KMS-11 (cell line): Measurements from ENCODE around the gene YY1.

Experiments
- H2AFZ ChIP-seq: fragments of 200-600 bp; sonication (generic); 2 replicates; pipeline ENCODE4 v1.6.1; 2016; ENCODE audit warnings: antibody characterized with exemption, mixed run types, low read depth
- H3K27ac ChIP-seq: fragments of 200-600 bp; sonication (generic); 2 replicates; pipeline ENCODE4 v1.6.1; 2016; ENCODE audit warnings: mild to moderate bottlenecking, mixed run types
- H3K27me3 ChIP-seq: fragments of 200-600 bp; sonication (generic); 2 replicates; pipeline ENCODE4 v1.6.1; 2017; ENCODE audit warnings: mild to moderate bottlenecking, low read depth, mixed run types, moderate library complexity; ENCODE audit not compliant: insufficient read depth
- H3K36me3 ChIP-seq: fragments of 200-600 bp; sonication (generic); 2 replicates; pipeline ENCODE4 v1.6.1; 2017; ENCODE audit warnings: mild to moderate bottlenecking, mixed run types; ENCODE audit not compliant: insufficient read depth
- H3K4me1 ChIP-seq: fragments of 200-600 bp; sonication (generic); 2 replicates; pipeline ENCODE4 v1.6.1; 2016; ENCODE audit warnings: mild to moderate bottlenecking, low read depth, mixed run types; ENCODE audit not compliant: poor library complexity, severe bottlenecking
- H3K4me2 ChIP-seq: fragments of 200-600 bp; sonication (generic); 2 replicates; pipeline ENCODE4 v1.7.0; 2016; ENCODE audit warnings: mild to moderate bottlenecking, mixed run types
- H3K4me3 ChIP-seq: fragments of 200-600 bp; sonication (generic); IDR thresholded peaks from 2 replicates; pipeline ENCODE4 v1.6.1; 2017; ENCODE audit warnings: low read depth, low read length, mixed read lengths; ENCODE audit not compliant: insufficient read depth
- H3K79me2 ChIP-seq: fragments of 200-600 bp; sonication (generic); 2 replicates; pipeline ENCODE4 v1.6.1; 2016; ENCODE audit warnings: low read depth, mixed run types; ENCODE audit not compliant: insufficient read depth
- H3K9ac ChIP-seq: fragments of 200-600 bp; sonication (generic); 2 replicates; pipeline ENCODE4 v1.6.1; 2016; ENCODE audit warnings: mild to moderate bottlenecking, mixed run types
- H4K20me1 ChIP-seq: fragments of 200-600 bp; sonication (generic); 2 replicates; pipeline ENCODE4 v1.6.1; 2016; ENCODE audit warnings: mild to moderate bottlenecking, mixed run types; ENCODE audit not compliant: insufficient read depth
- TF ChIP-seq, protein P1 (sequence below): fragments of 200-600 bp; sonication (generic); conservative IDR thresholded peaks from 2 replicates; pipeline ENCODE4 v1.6.1; 2017; ENCODE audit warnings: low read depth, mild to moderate bottlenecking, antibody characterized with exemption, low read length, moderate library complexity, mixed read lengths

The YY1 gene

DNA sequence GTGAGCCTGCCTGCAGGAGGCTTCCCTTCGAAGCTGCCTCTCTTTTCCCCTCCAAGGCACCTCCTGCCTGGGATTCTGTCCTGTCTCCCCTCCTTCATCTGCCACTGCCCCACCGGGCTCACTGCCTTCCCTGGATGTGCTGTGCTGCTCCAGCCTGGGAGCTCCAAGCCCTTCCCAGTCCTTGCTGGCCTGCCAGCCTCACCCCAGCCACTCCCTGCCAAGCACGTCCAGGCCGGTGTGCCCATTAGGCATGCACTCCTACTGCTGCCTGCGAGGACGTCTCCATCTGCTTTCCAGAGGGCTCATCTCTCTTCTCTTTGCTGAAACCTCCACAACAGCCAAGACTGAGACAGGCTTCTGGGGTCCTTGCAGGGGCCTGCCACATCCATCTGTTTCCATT, 75.8 kb downstream of the YY1 start:
- no peak overlapping the region for H3K4me2 ChIP-seq
- no peak overlapping the region for H3K9ac ChIP-seq
- H3K4me3 ChIP-seq: no peak overlapping the region
- H3K27ac ChIP-seq: no peak overlapping the region
- H2AFZ ChIP-seq: no peak overlapping the region
- H3K27me3 ChIP-seq: no peaks in the 10 kb centered on the region
- TF ChIP-seq, protein P1, sequence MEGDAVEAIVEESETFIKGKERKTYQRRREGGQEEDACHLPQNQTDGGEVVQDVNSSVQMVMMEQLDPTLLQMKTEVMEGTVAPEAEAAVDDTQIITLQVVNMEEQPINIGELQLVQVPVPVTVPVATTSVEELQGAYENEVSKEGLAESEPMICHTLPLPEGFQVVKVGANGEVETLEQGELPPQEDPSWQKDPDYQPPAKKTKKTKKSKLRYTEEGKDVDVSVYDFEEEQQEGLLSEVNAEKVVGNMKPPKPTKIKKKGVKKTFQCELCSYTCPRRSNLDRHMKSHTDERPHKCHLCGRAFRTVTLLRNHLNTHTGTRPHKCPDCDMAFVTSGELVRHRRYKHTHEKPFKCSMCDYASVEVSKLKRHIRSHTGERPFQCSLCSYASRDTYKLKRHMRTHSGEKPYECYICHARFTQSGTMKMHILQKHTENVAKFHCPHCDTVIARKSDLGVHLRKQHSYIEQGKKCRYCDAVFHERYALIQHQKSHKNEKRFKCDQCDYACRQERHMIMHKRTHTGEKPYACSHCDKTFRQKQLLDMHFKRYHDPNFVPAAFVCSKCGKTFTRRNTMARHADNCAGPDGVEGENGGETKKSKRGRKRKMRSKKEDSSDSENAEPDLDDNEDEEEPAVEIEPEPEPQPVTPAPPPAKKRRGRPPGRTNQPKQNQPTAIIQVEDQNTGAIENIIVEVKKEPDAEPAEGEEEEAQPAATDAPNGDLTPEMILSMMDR: no peak
- no peaks in the 10 kb centered on the region for H4K20me1 ChIP-seq
- no peaks in the 10 kb centered on the region for H3K36me3 ChIP-seq
- no peaks in the 10 kb centered on the region for H3K79me2 ChIP-seq
- no peaks in the 10 kb centered on the region for H3K4me1 ChIP-seq

- Histone ChIP-seq H2AFZ (no peak overlapping the region), H3K4me2 (no peak overlapping the region), H3K36me3 (no peaks in the 10 kb centered on the region)
These were observed 78.4 kb downstream of the YY1 start for GRCh38 chr14:100317389-100317788.

GRCh38 chr14:100317912-100318808, 79.2 kb downstream of the YY1 start:
- Histone ChIP-seq H3K79me2 (no peaks in the 10 kb centered on the region), H3K27me3 (no peaks in the 10 kb centered on the region), H3K9ac (no peak overlapping the region), H3K4me2 (no peak overlapping the region), H3K27ac (no peak overlapping the region), H3K4me1 (no peaks in the 10 kb centered on the region), H2AFZ (no peak overlapping the region), H3K36me3 (no peaks in the 10 kb centered on the region), H4K20me1 (no peaks in the 10 kb centered on the region), H3K4me3 (no peak overlapping the region)
- TF ChIP-seq, protein P1: no peak

More at GRCh38 chr14:100317389-100317788, 78.4 kb downstream of the YY1 start:
- Histone ChIP-seq H4K20me1 (no peaks in the 10 kb centered on the region), H3K27ac (no peak overlapping the region), H3K79me2 (no peaks in the 10 kb centered on the region), H3K9ac (no peak overlapping the region), H3K4me3 (no peak overlapping the region), H3K27me3 (no peaks in the 10 kb centered on the region), H3K4me1 (no peaks in the 10 kb centered on the region)
- TF ChIP-seq, protein P1: no peak

DNA sequence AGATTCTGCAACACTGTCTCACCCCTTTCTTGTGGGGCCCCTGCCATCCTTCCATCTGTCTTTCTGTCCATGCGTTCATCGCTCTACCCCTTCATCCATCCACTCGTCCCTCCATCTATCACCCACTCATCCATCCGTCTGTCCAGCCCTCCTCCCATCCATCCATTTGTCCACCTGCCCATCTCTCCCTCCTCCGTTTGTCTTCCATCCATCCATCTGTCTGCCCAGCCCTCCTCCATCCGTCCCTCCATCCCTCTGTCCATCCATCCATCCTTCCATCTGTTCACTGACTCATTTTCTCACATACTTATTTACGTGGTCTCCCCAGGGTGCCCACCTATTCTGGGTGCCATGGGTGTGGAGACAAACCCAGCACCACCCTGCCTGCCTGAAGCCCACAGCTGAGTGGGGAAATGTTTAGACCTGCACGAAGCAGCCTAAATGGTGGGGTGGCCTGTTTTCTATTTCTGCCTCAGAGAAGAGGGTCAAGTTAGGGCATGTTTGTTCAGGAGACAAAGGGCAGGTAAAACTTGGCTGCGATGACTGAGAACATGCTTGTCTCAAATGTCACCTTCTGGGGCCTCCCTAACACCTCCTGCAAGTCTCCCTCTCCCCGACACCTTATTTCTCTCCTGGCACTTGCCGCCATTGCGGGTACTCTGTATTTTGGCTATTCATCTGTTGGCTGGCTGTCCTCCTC, 81.4 kb downstream of the YY1 start:
- no peaks in the 10 kb centered on the region for H4K20me1 ChIP-seq
- TF ChIP-seq, protein P1: no peak
- H2AFZ ChIP-seq: no peak overlapping the region
- H3K27me3 ChIP-seq: no peaks in the 10 kb centered on the region
- no peak overlapping the region for H3K4me2 ChIP-seq
- no peak overlapping the region for H3K27ac ChIP-seq
- no peaks in the 10 kb centered on the region for H3K4me1 ChIP-seq
- H3K9ac ChIP-seq: no peak overlapping the region
- no peaks in the 10 kb centered on the region for H3K79me2 ChIP-seq
- H3K4me3 ChIP-seq: no peak overlapping the region
- H3K36me3 ChIP-seq: no peaks in the 10 kb centered on the region
